Fibroblast of lung (primary cell): ENCODE measurements around the gene KIF26A. TPM values are rescaled to one million over a fixed set of nuclear protein-coding genes. Genes with fewer than 3 reads are reported as not detected.

Experiments used
- DNase-seq, 2 donors: peaks; one replicate each; pipeline versions ENCODE4 v3.0.0 to v3.0.0-alpha.2; 2010; ENCODE audit warnings: low read depth in 2 of 2
- H2AFZ ChIP-seq: 2 replicates; pipeline ENCODE4 v1.5.1; 2012; ENCODE audit warnings: low read length, control low read depth, inconsistent platforms
- H3K27ac ChIP-seq: 2 replicates; pipeline ENCODE4 v1.5.1; 2011; ENCODE audit warnings: low read length, control low read depth; ENCODE audit not compliant: insufficient read depth
- H3K27me3 ChIP-seq: 2 replicates; pipeline ENCODE4 v1.5.1; 2011; ENCODE audit warnings: mild to moderate bottlenecking, low read length; ENCODE audit not compliant: control insufficient read depth, insufficient read depth
- H3K36me3 ChIP-seq: 2 replicates; pipeline ENCODE4 v1.5.1; 2011; ENCODE audit warnings: low read length; ENCODE audit not compliant: control insufficient read depth, insufficient read depth
- H3K4me1 ChIP-seq: 2 replicates; pipeline ENCODE4 v1.5.1; 2011; ENCODE audit warnings: low read length; ENCODE audit not compliant: control insufficient read depth, insufficient read depth; ENCODE audit errors: extremely low read depth
- H3K4me2 ChIP-seq: 2 replicates; pipeline ENCODE4 v1.5.1; 2011; ENCODE audit warnings: low read length, control low read depth; ENCODE audit not compliant: insufficient read depth; ENCODE audit errors: extremely low read depth
- H3K4me3 ChIP-seq, 4 experiments: fragments of 200-600 bp in 1 of 4; sonication (generic) in 1 of 4; replicated peaks in 1 of 4; 2 replicates each; pipeline ENCODE4 v1.5.1; 2011 to 2016; ENCODE audit warnings: low read length in 4 of 4, low read depth in 3 of 4, mild to moderate bottlenecking in 3 of 4, control low read depth in 2 of 4, inconsistent platforms in 1 of 4, mixed read lengths in 1 of 4; ENCODE audit not compliant: insufficient read depth in 1 of 4; ENCODE audit errors: control extremely low read depth in 1 of 4
- H3K79me2 ChIP-seq: 2 replicates; pipeline ENCODE4 v1.5.1; 2012; ENCODE audit warnings: mild to moderate bottlenecking, low read length, inconsistent platforms; ENCODE audit not compliant: control insufficient read depth, insufficient read depth
- H3K9ac ChIP-seq: 2 replicates; pipeline ENCODE4 v1.5.1; 2011; ENCODE audit warnings: mild to moderate bottlenecking, low read length, control low read depth; ENCODE audit not compliant: insufficient read depth
- H3K9me3 ChIP-seq: 2 replicates; pipeline ENCODE4 v1.5.1; 2012; ENCODE audit warnings: low read depth, low read length; ENCODE audit not compliant: control insufficient read depth, insufficient read depth
- H4K20me1 ChIP-seq: 2 replicates; pipeline ENCODE4 v1.5.1; 2011; ENCODE audit warnings: low read length; ENCODE audit not compliant: control insufficient read depth, insufficient read depth; ENCODE audit errors: extremely low read depth
- EZH2 ChIP-seq: IDR thresholded peaks from 2 replicates; pipeline ENCODE4 v1.5.1; 2012; ENCODE audit warnings: low read length, control low read depth, mild to moderate bottlenecking; ENCODE audit errors: missing control alignments
- polyA plus RNA-seq, 2 donors: library from polyadenylated mRNA; depleted of rRNA in 1 of 2; stranded (reverse) in 1 of 2; unstranded in 1 of 2; fragments of >200 nt; gene quantifications; 2 replicates each; pipeline ENCODE4 v1.2.1, GENCODE V29; 2011 to 2012; ENCODE audit warnings: missing spikeins in 1 of 2
- total RNA-seq: library from RNA; depleted of rRNA; stranded (reverse); fragments of >200 nt; gene quantifications from 2 replicates; pipeline ENCODE4 v1.2.1, GENCODE V29; 2014
- TF ChIP-seq, protein P1 (sequence below), 2 donors: IDR thresholded peaks in 1 of 2; conservative IDR thresholded peaks in 1 of 2; 1 replicate in 1 of 2; 2 replicates in 1 of 2; pipeline ENCODE4 v1.5.1; 2011 to 2012; ENCODE audit warnings: low read length in 2 of 2, control low read depth in 1 of 2, inconsistent platforms in 1 of 2, low read depth in 1 of 2, mild to moderate bottlenecking in 1 of 2

The KIF26A gene
- total and polyA plus RNA-seq, 2 donors (not counting 1 experiment from before 2014, with no cell fraction given), result 0.01 to 2.0 TPM

DNA sequence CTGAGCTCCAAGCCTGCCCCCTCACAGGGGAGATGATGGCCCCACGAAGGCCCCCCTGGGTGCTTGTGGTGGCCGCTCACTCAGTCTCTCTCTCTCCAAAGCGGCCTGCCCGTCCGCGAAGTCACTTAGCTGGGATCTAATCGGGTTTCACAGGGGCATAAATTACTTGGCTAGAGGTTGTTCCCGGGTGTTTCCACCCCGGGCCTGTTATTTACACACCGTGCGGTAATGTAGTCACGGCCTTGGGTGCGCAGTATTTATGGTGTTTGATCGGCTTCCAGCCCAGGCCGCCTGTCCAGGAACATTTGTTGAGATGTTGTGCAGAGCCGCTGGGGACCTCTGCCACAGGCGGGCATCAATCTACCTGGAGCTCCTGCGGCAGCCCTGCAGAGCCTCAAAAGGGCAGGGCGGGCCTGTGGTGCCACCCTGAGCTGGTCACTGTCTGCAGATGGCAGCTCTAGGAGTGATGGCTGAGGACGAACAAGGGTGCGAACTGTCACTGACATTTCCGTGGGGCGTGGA, 91.2 kb downstream of the KIF26A start:
- Histone ChIP-seq H4K20me1 (no peaks in the 10 kb centered on the region), H3K4me3 (no peak overlapping the region), H3K9me3 (peaks cover 2% of the 10 kb centered on the region), H3K9ac (no peak overlapping the region), H3K36me3 (no peaks in the 10 kb centered on the region), H3K79me2 (no peaks in the 10 kb centered on the region), H3K27me3 (no peaks in the 10 kb centered on the region), H3K27ac (no peak overlapping the region), H3K4me1 (no peaks in the 10 kb centered on the region), H3K4me2 (no peak overlapping the region), H2AFZ (no peak overlapping the region)
- TF ChIP-seq EZH2, result no peak
- TF ChIP-seq, protein P1, sequence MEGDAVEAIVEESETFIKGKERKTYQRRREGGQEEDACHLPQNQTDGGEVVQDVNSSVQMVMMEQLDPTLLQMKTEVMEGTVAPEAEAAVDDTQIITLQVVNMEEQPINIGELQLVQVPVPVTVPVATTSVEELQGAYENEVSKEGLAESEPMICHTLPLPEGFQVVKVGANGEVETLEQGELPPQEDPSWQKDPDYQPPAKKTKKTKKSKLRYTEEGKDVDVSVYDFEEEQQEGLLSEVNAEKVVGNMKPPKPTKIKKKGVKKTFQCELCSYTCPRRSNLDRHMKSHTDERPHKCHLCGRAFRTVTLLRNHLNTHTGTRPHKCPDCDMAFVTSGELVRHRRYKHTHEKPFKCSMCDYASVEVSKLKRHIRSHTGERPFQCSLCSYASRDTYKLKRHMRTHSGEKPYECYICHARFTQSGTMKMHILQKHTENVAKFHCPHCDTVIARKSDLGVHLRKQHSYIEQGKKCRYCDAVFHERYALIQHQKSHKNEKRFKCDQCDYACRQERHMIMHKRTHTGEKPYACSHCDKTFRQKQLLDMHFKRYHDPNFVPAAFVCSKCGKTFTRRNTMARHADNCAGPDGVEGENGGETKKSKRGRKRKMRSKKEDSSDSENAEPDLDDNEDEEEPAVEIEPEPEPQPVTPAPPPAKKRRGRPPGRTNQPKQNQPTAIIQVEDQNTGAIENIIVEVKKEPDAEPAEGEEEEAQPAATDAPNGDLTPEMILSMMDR (conservative IDR thresholded peaks at IDR 0.05 in 1 of 2, IDR thresholded peaks at IDR 0.05 in 1 of 2; ENCODE audit: low read depth in 1 of 2, low read length in 2 of 2), result no peak
- DNase-seq, result no peak

DNA sequence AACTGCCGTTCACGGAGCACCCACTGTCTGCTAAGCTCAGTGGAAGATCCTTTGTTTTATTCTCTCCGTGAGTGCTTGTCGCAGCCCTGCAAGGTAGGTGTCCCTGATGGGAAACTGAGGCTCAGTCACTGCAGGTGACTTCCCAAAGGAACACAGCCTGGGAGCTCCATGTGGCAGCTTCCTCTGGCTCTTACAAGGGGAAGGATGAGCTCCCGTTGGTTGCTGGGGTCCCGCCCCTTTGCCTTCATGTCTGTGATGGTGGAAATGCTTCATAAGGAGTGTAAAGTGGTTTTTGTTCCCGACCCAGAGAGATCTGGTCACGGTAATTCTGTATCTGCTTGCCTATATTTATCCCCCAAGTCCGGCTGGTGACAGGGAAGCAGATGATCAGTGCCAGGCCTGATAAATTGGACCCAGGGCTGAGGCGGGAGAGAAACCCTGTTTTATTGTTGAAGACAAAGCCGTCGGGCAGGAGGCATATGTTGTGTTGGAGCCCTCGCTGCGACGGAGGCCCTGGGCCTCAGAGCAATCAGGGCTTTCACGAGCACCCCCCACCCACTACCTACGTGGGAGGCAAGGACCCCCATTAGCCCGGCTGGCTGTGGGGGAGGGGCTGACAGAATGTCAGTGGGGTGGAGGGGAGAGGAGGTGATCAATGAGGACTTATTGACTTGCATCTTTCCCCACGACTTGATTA, 91.9 kb downstream of the KIF26A start:
- Histone ChIP-seq H3K9ac (no peak overlapping the region), H3K4me1 (no peaks in the 10 kb centered on the region), H3K9me3 (peaks cover 2% of the 10 kb centered on the region), H3K27me3 (no peaks in the 10 kb centered on the region), H4K20me1 (no peaks in the 10 kb centered on the region), H3K36me3 (no peaks in the 10 kb centered on the region), H3K4me3 (no peak overlapping the region), H2AFZ (no peak overlapping the region), H3K27ac (no peak overlapping the region), H3K4me2 (no peak overlapping the region), H3K79me2 (no peaks in the 10 kb centered on the region)
- TF ChIP-seq, protein P1 (conservative IDR thresholded peaks at IDR 0.05 in 1 of 2, IDR thresholded peaks at IDR 0.05 in 1 of 2; ENCODE audit: low read depth in 1 of 2, low read length in 2 of 2), result no peak
- no peak for TF ChIP-seq EZH2
- DNase-seq, result no peak

Other genes with a start within 250 kb of the KIF26A start
- gene TDRD9, start 210.1 kb upstream of the KIF26A start, total RNA-seq, result 0.50 and 1.0 TPM in 2 replicates
- gene TDRD9, start 210.1 kb upstream of the KIF26A start, polyA plus RNA-seq, result 0.28 and 0.63 TPM in 2 replicates
- not detected in 2 replicates for gene RD3L, start 196.1 kb upstream of the KIF26A start, total RNA-seq
- gene RD3L, start 196.1 kb upstream of the KIF26A start, polyA plus RNA-seq, result not detected in 2 replicates
- gene ASPG, start 52.9 kb upstream of the KIF26A start, total RNA-seq, result not detected in 2 replicates
- gene ASPG, start 52.9 kb upstream of the KIF26A start, polyA plus RNA-seq, result not detected in 2 replicates